ENCODE results near the gene ZNRF1.

The ZNRF1 gene

GRCh38 chr16:75112734-75113491 is 114.1 kb downstream of the ZNRF1 start:
- no peak for DNase-seq (ENCODE audit: low read depth, low spot score)

- DNase-seq (ENCODE audit: low read depth, low spot score): no peak
Observed at GRCh38 chr16:75113541-75114121, 114.8 kb downstream of the ZNRF1 start.

GRCh38 chr16:75114179-75114945 is 115.5 kb downstream of the ZNRF1 start:
- DNase-seq (ENCODE audit: low read depth, low spot score): no peak

GRCh38 chr16:75114946-75115825 is 116.4 kb downstream of the ZNRF1 start:
- no peak for DNase-seq (ENCODE audit: low read depth, low spot score)

- DNase-seq (ENCODE audit: low read depth, low spot score): peak; percentile 55
Observed at GRCh38 chr16:75116081-75116910, 117.5 kb downstream of the ZNRF1 start, which contains the start of gene LDHD. Gene LDHD (minus strand): TSS chr16:75116780. CDS start chr16:75116720, 60 bp downstream.

- DNase-seq (ENCODE audit: low read depth, low spot score): no peak
Observed at GRCh38 chr16:75116911-75117245, 118.1 kb downstream of the ZNRF1 start.

GRCh38 chr16:75118943-75119539 is 120.2 kb downstream of the ZNRF1 start:
- no peak for DNase-seq (ENCODE audit: low read depth, low spot score)

GRCh38 chr16:75120253-75120652 is 121.4 kb downstream of the ZNRF1 start:
- DNase-seq (ENCODE audit: low read depth, low spot score): no peak

- no peak for DNase-seq (ENCODE audit: low read depth, low spot score)
Observed at GRCh38 chr16:75121949-75122568, 123.2 kb downstream of the ZNRF1 start.

- no peak for DNase-seq (ENCODE audit: low read depth, low spot score)
Observed at GRCh38 chr16:75122609-75123008, 123.8 kb downstream of the ZNRF1 start.

GRCh38 chr16:75127713-75128415 is 129.0 kb downstream of the ZNRF1 start:
- DNase-seq (ENCODE audit: low read depth, low spot score): no peak

- peak; percentile 56 for DNase-seq (ENCODE audit: low read depth, low spot score)
Observed at GRCh38 chr16:75129421-75130149, 130.8 kb downstream of the ZNRF1 start.

- no peak for DNase-seq (ENCODE audit: low read depth, low spot score)
Observed at GRCh38 chr16:75130150-75130771, 131.4 kb downstream of the ZNRF1 start.

GRCh38 chr16:75131081-75131480 is 132.3 kb downstream of the ZNRF1 start:
- DNase-seq (ENCODE audit: low read depth, low spot score): no peak

- DNase-seq (ENCODE audit: low read depth, low spot score): no peak
Observed at GRCh38 chr16:75138233-75138632, 139.4 kb downstream of the ZNRF1 start.

GRCh38 chr16:75138636-75139035 is 139.8 kb downstream of the ZNRF1 start:
- DNase-seq (ENCODE audit: low read depth, low spot score): no peak

- no peak for DNase-seq (ENCODE audit: low read depth, low spot score)
Observed at GRCh38 chr16:75139498-75139897, 140.7 kb downstream of the ZNRF1 start.

GRCh38 chr16:75143941-75144340 is 145.1 kb downstream of the ZNRF1 start:
- DNase-seq (ENCODE audit: low read depth, low spot score): no peak

Measured in astrocyte of the hippocampus (primary cell).